Upper lobe of left lung (tissue), 4 donors: ENCODE measurements around the gene APBB2.

Source experiments
- POLR2A ChIP-seq, 4 donors: fragments of 450-650 bp; IDR thresholded peaks; one replicate each; pipeline ENCODE4 v1.5.1; 2016 to 2017; ENCODE audit warnings: antibody characterized with exemption in 4 of 4, mild to moderate bottlenecking in 2 of 4
- TF ChIP-seq, protein P1 (sequence below), 6 experiments: fragments of 450-650 bp in 4 of 6; fragments of 200-600 bp in 2 of 6; sonication (generic) in 2 of 6; IDR thresholded peaks; one replicate each; pipeline ENCODE4 v1.5.1; 2016 to 2019; ENCODE audit warnings: antibody characterized with exemption in 6 of 6

DNA sequence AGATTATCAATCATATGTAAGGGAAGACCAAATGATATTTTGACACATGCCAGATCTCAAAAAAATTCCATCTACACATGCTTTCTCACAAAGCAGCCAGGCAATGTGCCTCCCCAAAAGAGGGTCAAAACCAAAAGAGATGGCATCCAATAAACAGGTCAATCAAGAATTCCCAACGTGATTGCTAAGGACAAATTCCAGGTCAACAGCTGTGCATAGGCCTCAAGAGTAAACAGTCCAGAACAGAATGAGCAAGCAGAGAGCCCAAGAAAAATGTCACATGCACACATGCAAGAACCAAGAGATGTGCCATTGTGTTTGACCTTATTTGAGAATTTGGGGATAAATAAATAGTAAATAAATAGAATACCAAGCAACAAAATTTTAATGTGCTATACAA lies 136.7 kb downstream of the APBB2 start:
- TF ChIP-seq POLR2A (IDR thresholded peaks at IDR 0.05): no peak
- TF ChIP-seq, protein P1, sequence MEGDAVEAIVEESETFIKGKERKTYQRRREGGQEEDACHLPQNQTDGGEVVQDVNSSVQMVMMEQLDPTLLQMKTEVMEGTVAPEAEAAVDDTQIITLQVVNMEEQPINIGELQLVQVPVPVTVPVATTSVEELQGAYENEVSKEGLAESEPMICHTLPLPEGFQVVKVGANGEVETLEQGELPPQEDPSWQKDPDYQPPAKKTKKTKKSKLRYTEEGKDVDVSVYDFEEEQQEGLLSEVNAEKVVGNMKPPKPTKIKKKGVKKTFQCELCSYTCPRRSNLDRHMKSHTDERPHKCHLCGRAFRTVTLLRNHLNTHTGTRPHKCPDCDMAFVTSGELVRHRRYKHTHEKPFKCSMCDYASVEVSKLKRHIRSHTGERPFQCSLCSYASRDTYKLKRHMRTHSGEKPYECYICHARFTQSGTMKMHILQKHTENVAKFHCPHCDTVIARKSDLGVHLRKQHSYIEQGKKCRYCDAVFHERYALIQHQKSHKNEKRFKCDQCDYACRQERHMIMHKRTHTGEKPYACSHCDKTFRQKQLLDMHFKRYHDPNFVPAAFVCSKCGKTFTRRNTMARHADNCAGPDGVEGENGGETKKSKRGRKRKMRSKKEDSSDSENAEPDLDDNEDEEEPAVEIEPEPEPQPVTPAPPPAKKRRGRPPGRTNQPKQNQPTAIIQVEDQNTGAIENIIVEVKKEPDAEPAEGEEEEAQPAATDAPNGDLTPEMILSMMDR (IDR thresholded peaks at IDR 0.05): no peak
